H9 (cell line): ENCODE measurements around the gene PRICKLE1. TPM values are rescaled to one million over a fixed set of nuclear protein-coding genes. Genes with fewer than 3 reads are reported as not detected.

Experiments used
- DNase-seq: peaks from one replicate; pipeline ENCODE4 v3.0.0-alpha.2; 2017
- H2AFZ ChIP-seq: one replicate; pipeline ENCODE4 v1.6.1; 2013; ENCODE audit warnings: mild to moderate bottlenecking, low read length, control low read depth, moderate library complexity
- H2AK5ac ChIP-seq: 2 replicates; pipeline ENCODE4 v1.6.1; 2013; ENCODE audit warnings: low read length, control low read depth, mixed read lengths; ENCODE audit not compliant: insufficient read length
- H2BK120ac ChIP-seq: one replicate; pipeline ENCODE4 v1.6.1; 2013; ENCODE audit warnings: low read depth, mild to moderate bottlenecking, low read length, control low read depth, inconsistent platforms; ENCODE audit not compliant: poor library complexity, severe bottlenecking
- H2BK12ac ChIP-seq: 2 replicates; pipeline ENCODE4 v1.6.1; 2013; ENCODE audit warnings: low read length, control low read depth, mixed read lengths, low read depth; ENCODE audit not compliant: insufficient read length
- H2BK15ac ChIP-seq: 2 replicates; pipeline ENCODE4 v1.6.1; 2013; ENCODE audit warnings: low read depth, low read length, control low read depth
- H2BK20ac ChIP-seq: one replicate; pipeline ENCODE4 v1.6.1; 2013; ENCODE audit warnings: low read depth, mild to moderate bottlenecking, low read length, control low read depth, inconsistent platforms; ENCODE audit not compliant: poor library complexity, severe bottlenecking
- H2BK5ac ChIP-seq: 2 replicates; pipeline ENCODE4 v1.6.1; 2013; ENCODE audit warnings: low read length, control low read depth, mixed read lengths; ENCODE audit not compliant: insufficient read length
- H3K14ac ChIP-seq: 2 replicates; pipeline ENCODE4 v1.6.1; 2013; ENCODE audit warnings: low read length, control low read depth; ENCODE audit not compliant: insufficient read depth
- H3K18ac ChIP-seq: 2 replicates; pipeline ENCODE4 v1.6.1; 2013; ENCODE audit warnings: low read depth, mild to moderate bottlenecking, mixed read lengths, low read length, control low read depth; ENCODE audit not compliant: insufficient read length
- H3K23ac ChIP-seq: 2 replicates; pipeline ENCODE4 v1.6.1; 2013; ENCODE audit warnings: low read length, control low read depth, mixed read lengths, low read depth; ENCODE audit not compliant: insufficient read length
- H3K23me2 ChIP-seq: 2 replicates; pipeline ENCODE4 v1.6.1; 2013; ENCODE audit warnings: low read depth, mild to moderate bottlenecking, mixed read lengths, low read length, control low read depth; ENCODE audit not compliant: insufficient read length, poor library complexity, severe bottlenecking
- H3K27ac ChIP-seq: 2 replicates; pipeline ENCODE4 v1.5.1; 2013; ENCODE audit warnings: low read length, control low read depth, mixed read lengths, low read depth; ENCODE audit not compliant: insufficient read length
- H3K27me3 ChIP-seq: 2 replicates; pipeline ENCODE4 v1.6.1; 2013; ENCODE audit warnings: low read length, control low read depth, inconsistent platforms; ENCODE audit not compliant: insufficient read depth
- H3K4ac ChIP-seq: 2 replicates; pipeline ENCODE4 v1.6.1; 2013; ENCODE audit warnings: low read depth, mild to moderate bottlenecking, control low read depth, inconsistent platforms, low read length, moderate library complexity
- H3K4me1 ChIP-seq: 2 replicates; pipeline ENCODE4 v1.6.1; 2013; ENCODE audit warnings: low read length, control low read depth, inconsistent platforms; ENCODE audit not compliant: insufficient read depth
- H3K4me2 ChIP-seq: 2 replicates; pipeline ENCODE4 v1.6.1; 2013; ENCODE audit warnings: low read length, control low read depth, mixed read lengths; ENCODE audit not compliant: insufficient read length, insufficient read depth
- H3K56ac ChIP-seq: 2 replicates; pipeline ENCODE4 v1.6.1; 2013; ENCODE audit warnings: low read depth, mild to moderate bottlenecking, mixed read lengths, low read length, control low read depth; ENCODE audit not compliant: insufficient read length
- H3K79me1 ChIP-seq: 2 replicates; pipeline ENCODE4 v1.6.1; 2013; ENCODE audit warnings: low read depth, mild to moderate bottlenecking, moderate library complexity, low read length, control low read depth, inconsistent platforms; ENCODE audit not compliant: insufficient read depth, poor library complexity, severe bottlenecking
- H3K79me2 ChIP-seq: 2 replicates; pipeline ENCODE4 v1.6.1; 2013; ENCODE audit warnings: low read length, control low read depth, inconsistent platforms; ENCODE audit not compliant: insufficient read depth
- H3K9ac ChIP-seq: 2 replicates; pipeline ENCODE4 v1.6.1; 2013; ENCODE audit warnings: low read length, control low read depth, mixed read lengths; ENCODE audit not compliant: insufficient read length; ENCODE audit errors: extremely low read depth
- H3K9me3 ChIP-seq: one replicate; pipeline ENCODE4 v1.6.1; 2013; ENCODE audit warnings: low read depth, low read length, inconsistent platforms; ENCODE audit not compliant: control insufficient read depth
- H3T11ph ChIP-seq: one replicate; pipeline ENCODE4 v1.6.1; 2013; ENCODE audit warnings: mild to moderate bottlenecking, low read length, control low read depth, inconsistent platforms
- H4K20me1 ChIP-seq: one replicate; pipeline ENCODE4 v1.6.1; 2013; ENCODE audit not compliant: control insufficient read depth, insufficient read length, insufficient read depth
- H4K5ac ChIP-seq: 2 replicates; pipeline ENCODE4 v1.6.1; 2013; ENCODE audit warnings: low read depth, mild to moderate bottlenecking, mixed read lengths, low read length, control low read depth; ENCODE audit not compliant: insufficient read length
- H4K8ac ChIP-seq: replicated peaks from 2 replicates; pipeline ENCODE4 v1.6.1; 2013; ENCODE audit warnings: low read length, control low read depth, mixed read lengths, low read depth; ENCODE audit not compliant: insufficient read length
- H4K91ac ChIP-seq: 2 replicates; pipeline ENCODE4 v1.6.1; 2013; ENCODE audit warnings: low read depth, mild to moderate bottlenecking, moderate library complexity, mixed read lengths, low read length, control low read depth; ENCODE audit not compliant: insufficient read length
- H3K27ac Mint-ChIP-seq, 3 experiments: 2 replicates in 2 of 3; 3 replicates in 1 of 3; pipeline ENCODE4 v1.8.0; 2020 to 2021; ENCODE audit warnings: mixed read lengths in 3 of 3, mild to moderate bottlenecking in 1 of 3, moderate library complexity in 1 of 3
- H3K27me3 Mint-ChIP-seq: 2 replicates; pipeline ENCODE4 v1.8.0; 2021; ENCODE audit warnings: low read depth, mild to moderate bottlenecking, moderate library complexity, mixed read lengths
- H3K36me3 Mint-ChIP-seq, 3 experiments: 2 replicates in 2 of 3; 3 replicates in 1 of 3; pipeline ENCODE4 v1.8.0; 2020 to 2021; ENCODE audit warnings: low read depth in 3 of 3, mixed read lengths in 3 of 3; ENCODE audit not compliant: insufficient read depth in 1 of 3
- H3K4me1 Mint-ChIP-seq, 2 experiments: 2 replicates each; pipeline ENCODE4 v1.8.0; 2020; ENCODE audit warnings: mixed read lengths in 2 of 2
- H3K4me3 Mint-ChIP-seq, 2 experiments: 2 replicates in 1 of 2; 3 replicates in 1 of 2; pipeline ENCODE4 v1.8.0; 2020 to 2021; ENCODE audit warnings: mild to moderate bottlenecking in 2 of 2, mixed read lengths in 2 of 2, moderate library complexity in 1 of 2
- H3K9me3 Mint-ChIP-seq, 2 experiments: 2 replicates in 1 of 2; 3 replicates in 1 of 2; pipeline ENCODE4 v1.8.0; 2020; ENCODE audit warnings: mild to moderate bottlenecking in 2 of 2, mixed read lengths in 2 of 2, moderate library complexity in 1 of 2
- WGBS: extraction: QIAGEN DNeasy Blood & Tissue Kit; methylation state at CpG from one replicate; pipeline ENCODE4 v1.1.7; 2013; ENCODE audit warnings: missing lambda C conversion rate, low lambda C conversion rate, mixed read lengths; ENCODE audit not compliant: insufficient read length; ENCODE audit errors: extremely low coverage; 5-methylcytosine and 5-hydroxymethylcytosine counted together
- total RNA-seq: library from RNA; stranded (reverse); gene quantifications from 2 replicates; pipeline ENCODE4 v1.2.1, GENCODE V29; 2021
- TF ChIP-seq, protein P1 (sequence below): fragments of 200-600 bp; sonication (generic); conservative IDR thresholded peaks from 3 replicates; pipeline ENCODE4 v1.8.0; 2021; ENCODE audit warnings: antibody characterized with exemption, mild to moderate bottlenecking

PRICKLE1 gene
- total RNA-seq, 1 experiment from 2014 or later, result 20.5 TPM

DNA sequence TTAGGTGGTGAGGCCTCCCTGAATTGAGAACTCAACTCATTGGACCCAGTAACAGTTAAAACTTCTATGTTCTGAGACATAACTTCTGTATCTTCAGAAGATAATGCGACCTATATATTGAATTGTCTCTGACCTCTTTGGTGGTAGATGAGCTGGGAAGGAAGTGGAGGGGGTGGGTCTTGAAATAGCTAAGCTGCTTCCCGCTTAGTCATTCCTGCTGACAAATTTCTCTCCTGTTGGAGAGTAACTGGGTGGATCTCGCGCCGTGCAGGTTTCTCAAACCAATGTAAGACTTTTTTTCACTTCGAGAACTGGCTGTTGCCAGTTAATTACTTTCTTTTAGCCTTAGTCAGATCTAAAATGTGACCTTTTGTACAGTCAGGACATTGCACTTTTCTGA, 162.8 kb downstream of the PRICKLE1 start:
- no peaks in the 10 kb centered on the region for H3K79me2 ChIP-seq
- no peak overlapping the region for H3K14ac ChIP-seq
- peaks cover 5 to 13% (median 10%) of the 10 kb centered on the region in 3 experiments; a peak in 6 of 7 replicates for H3K36me3 Mint-ChIP-seq
- H3K9me3 Mint-ChIP-seq, result no peaks in the 10 kb centered on the region
- H2BK5ac ChIP-seq, result no peak overlapping the region
- no peak overlapping the region for H3K9ac ChIP-seq
- no peak overlapping the region for H2BK20ac ChIP-seq
- no peak overlapping the region for H3K27ac ChIP-seq
- no peaks in the 10 kb centered on the region for H4K20me1 ChIP-seq
- H3K9me3 ChIP-seq, result no peaks in the 10 kb centered on the region
- H2AFZ ChIP-seq, result no peak overlapping the region
- no peaks in the 10 kb centered on the region for H3K79me1 ChIP-seq
- H3K27me3 Mint-ChIP-seq, result no peaks in the 10 kb centered on the region
- no peak overlapping the region for H3K18ac ChIP-seq
- no peak overlapping the region for H2AK5ac ChIP-seq
- H3K56ac ChIP-seq, result no peak overlapping the region
- TF ChIP-seq, protein P1, sequence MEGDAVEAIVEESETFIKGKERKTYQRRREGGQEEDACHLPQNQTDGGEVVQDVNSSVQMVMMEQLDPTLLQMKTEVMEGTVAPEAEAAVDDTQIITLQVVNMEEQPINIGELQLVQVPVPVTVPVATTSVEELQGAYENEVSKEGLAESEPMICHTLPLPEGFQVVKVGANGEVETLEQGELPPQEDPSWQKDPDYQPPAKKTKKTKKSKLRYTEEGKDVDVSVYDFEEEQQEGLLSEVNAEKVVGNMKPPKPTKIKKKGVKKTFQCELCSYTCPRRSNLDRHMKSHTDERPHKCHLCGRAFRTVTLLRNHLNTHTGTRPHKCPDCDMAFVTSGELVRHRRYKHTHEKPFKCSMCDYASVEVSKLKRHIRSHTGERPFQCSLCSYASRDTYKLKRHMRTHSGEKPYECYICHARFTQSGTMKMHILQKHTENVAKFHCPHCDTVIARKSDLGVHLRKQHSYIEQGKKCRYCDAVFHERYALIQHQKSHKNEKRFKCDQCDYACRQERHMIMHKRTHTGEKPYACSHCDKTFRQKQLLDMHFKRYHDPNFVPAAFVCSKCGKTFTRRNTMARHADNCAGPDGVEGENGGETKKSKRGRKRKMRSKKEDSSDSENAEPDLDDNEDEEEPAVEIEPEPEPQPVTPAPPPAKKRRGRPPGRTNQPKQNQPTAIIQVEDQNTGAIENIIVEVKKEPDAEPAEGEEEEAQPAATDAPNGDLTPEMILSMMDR, result no peak
- WGBS, result no CpG with 5 or more reads among the region's 6 CpGs
- no peak overlapping the region for H3K4me3 Mint-ChIP-seq
- H3K4me1 Mint-ChIP-seq, result peaks cover 17% of the 10 kb centered on the region in 2 experiments
- H2BK15ac ChIP-seq, result no peak overlapping the region
- H4K8ac ChIP-seq, result no peak overlapping the region
- H3K4ac ChIP-seq, result no peak overlapping the region
- no peaks in the 10 kb centered on the region for H3K27me3 ChIP-seq
- H3K23me2 ChIP-seq, result no peaks in the 10 kb centered on the region
- no peak overlapping the region for H2BK12ac ChIP-seq
- DNase-seq, result peak; percentile 55
- peak overlapping the region in 2 of 3 experiments; percentile 71 to 91; a peak in 4 of 7 replicates for H3K27ac Mint-ChIP-seq
- no peak overlapping the region for H2BK120ac ChIP-seq
- H4K5ac ChIP-seq, result no peak overlapping the region
- no peak overlapping the region for H3K4me2 ChIP-seq
- H3T11ph ChIP-seq, result no peak overlapping the region
- no peak overlapping the region for H3K23ac ChIP-seq
- no peak overlapping the region for H4K91ac ChIP-seq
- H3K4me1 ChIP-seq, result no peaks in the 10 kb centered on the region; the same call in 1 of the 2 replicates
